GDM1 (cell line): ENCODE data around the gene LETM1.
A peak's percentile ranks its signal among the peaks of the same experiment; 100 is the strongest.

ENCODE experiments used
- DNase-seq: peaks from one replicate; lab custom pipeline; 2025; lab: John Stamatoyannopoulos, UW

LETM1 gene

GRCh38 chr4:1795299-1796195, 60.4 kb downstream of the LETM1 start:
- DNase-seq, result no peak

DNA sequence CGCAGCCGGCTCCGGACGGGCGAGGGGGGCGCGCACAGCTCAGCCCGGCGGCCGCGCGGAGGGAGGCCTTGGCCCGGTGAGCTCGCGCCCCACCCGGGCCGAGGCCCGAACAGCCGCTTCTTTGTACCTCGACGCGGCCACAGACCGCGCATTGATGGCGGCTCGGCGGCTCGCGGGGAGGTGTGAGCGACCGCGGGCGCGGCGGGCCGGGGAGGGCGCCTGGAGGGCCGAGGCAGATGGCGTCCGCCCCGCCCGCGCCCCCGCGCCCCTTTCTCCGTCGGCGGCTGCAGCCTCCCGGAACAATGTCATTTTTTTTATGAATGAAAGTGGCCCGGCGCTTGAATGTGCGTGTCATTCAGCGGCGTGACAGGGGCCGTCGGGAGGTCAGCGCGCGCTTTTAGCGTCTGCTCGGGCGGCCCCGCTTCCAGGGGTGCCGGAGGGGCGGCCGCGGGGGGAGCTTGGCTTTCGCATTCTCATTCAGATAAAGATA, 61.1 kb downstream of the LETM1 start:
- no peak for DNase-seq

DNA sequence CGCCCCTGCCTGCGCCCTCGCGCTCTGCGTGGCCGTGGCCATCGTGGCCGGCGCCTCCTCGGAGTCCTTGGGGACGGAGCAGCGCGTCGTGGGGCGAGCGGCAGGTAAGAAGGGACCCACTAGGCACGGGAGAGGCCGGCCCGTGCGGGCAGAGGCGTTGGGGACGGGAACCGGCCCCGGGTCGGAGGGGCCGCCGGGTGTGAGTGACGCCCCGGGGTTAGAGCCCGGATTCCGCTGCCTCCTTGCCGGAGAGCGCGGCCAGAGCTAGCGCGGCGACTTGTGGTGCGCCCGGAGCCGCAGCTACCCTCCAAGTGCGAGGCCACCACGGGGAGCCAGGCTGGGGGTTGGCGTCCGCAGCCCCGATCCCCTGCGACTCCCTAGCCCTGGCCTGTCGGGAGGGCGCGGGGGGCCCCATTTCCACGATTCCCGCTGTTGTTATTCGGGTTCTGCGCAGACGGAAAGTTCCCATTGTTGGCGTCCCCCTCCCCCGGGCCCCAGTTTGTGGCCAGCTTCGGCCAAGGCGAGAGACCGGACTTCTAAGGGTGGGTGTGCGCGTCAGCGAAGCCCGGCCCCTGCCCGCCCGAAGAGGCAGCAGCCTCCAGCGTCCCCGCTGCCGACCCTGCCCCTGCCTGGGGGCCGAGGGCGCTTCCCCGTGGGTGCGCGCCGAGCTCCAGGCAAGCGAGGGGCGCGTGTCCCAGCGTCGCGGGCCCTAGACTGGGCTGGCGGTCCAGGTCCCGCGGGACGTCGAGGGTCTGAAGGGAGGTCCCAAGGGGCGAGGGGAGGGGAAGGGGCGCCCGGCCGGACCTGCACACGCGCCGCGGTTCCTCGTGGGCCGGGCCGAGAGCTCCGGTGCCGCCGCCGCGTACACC, 61.8 kb downstream of the LETM1 start:
- DNase-seq, result no peak

DNA sequence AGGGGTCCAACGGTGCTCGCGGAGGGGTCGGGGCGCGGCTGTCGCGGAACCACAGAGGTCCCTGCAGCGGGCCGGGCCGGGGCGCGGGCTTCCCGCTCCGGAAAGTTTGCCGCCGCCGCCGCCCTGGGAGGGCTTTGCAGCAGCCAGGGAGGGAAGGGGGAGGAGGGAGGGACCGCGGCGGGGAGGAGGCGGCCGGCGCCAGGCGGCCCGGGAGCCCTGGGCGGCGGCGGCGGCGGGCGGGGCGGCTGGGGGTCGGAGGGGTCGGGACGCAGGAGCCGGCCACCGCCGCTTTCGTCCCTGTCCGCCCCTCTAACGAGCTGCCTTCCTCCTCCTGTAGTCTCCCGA, 62.5 kb downstream of the LETM1 start:
- no peak for DNase-seq

GRCh38 chr4:1792832-1793495, 63.0 kb downstream of the LETM1 start, which contains the start of gene FGFR3:
FGFR3 (plus strand) TSS chr4:1793293; CDS start chr4:1793935, 642 bp downstream.
- peak; percentile 24 for DNase-seq

- no peak for DNase-seq
Measured at GRCh38 chr4:1792158-1792831, 63.7 kb downstream of the LETM1 start.

DNA sequence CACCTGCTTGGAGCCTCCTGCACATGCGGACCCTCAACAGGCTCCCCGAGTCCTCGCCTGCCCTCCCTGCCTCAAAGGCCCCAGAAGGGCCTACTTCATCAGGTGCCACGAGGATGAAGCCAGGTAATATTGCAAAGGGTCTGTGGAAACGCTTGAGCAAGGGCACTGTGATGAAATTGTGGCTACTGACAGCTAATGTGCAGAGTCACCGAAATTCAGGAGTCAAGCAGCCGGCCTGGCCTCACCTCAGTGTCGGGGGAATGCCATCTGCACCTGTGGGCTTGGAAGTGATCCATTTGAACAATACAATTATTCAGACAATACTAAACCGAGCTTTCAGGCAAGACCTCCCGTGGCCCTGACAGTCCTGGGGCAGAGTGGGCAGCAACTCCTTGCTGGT, 66.0 kb downstream of the LETM1 start:
- DNase-seq, result no peak

GRCh38 chr4:1789552-1789951, 66.4 kb downstream of the LETM1 start:
- no peak for DNase-seq

- no peak for DNase-seq
Measured at GRCh38 chr4:1788254-1788973, 67.5 kb downstream of the LETM1 start.

GRCh38 chr4:1787411-1788077, 68.4 kb downstream of the LETM1 start:
- no peak for DNase-seq

DNA sequence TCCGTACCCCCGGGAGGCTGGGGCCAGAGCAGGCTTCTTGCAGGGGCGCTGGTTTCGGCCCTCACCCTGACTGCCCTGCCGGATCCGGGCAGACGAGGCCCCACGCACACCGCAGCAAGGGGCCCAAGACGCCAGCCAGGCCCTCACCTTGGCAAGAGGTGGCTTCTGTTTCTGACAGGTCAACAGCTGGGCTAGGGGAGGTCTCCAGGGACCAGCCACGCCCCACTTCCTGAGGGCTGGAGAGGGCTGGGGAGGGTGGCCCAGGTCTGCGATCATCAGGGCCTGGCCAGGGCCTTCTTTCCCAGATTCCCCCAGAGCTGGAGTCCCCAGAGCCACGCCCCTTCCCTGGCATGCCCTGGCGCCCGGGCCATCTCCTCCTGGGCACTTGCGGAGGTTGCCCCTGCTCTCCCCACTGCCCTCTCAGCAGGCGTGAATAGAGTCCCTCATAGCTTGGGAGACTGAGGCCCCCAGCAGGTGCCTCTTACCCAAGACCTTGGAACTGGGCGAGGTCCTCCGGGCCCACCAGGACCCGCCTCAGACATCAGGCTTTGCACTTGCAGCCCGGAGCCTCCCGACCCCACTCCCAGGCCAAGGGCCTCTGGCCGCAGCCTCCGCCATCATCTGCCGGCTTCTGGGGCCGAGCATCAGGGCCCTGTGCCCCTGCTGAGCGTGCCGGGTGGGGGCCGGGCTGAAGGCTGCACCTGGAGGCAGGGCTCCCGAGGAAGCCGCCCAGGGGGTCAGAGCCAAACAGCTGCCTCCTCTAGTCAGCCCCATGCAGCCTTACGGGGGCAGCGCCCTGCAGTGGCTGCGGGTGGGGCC, 69.2 kb downstream of the LETM1 start:
- no peak for DNase-seq

- DNase-seq, result no peak
Measured at GRCh38 chr4:1785592-1785991, 70.4 kb downstream of the LETM1 start.

DNA sequence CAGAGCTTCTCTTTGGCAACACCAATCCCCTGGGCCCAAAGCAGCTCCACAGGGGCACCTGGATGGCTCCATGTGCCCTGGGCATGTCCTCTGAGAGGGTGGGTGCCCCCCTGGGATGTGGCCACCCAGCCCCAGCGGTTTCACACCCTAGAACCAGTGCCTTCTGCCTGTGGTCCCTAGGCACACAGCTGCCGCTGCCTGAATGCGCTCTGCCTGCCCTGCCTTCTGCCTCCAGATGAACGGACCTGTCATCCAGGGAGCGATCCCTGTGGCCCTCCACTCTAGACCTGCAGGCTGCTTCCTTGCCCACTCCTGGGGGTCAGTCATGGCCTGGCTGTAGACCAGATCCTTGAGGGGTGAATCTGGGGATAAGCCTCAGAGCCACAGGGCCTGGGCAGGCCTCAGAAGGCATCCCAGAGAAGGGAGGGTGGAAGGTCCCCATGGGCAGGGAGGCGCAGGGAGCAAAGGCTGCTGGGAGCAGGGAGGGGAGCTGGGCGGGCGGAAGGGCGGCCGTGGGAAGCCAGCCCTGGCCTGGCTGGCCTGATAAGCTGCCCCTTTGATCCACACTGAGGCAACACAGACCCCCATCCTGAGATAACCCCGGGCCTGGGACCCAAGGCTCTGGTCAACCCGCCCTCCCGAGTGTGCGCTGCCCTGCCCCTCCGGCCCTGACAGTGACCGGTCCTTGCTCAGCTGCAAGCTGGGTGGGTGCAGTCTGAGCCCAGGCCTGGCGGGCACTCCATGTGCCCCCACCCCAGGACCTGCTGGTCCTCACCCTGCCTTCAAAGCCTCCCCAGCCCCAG, 71.0 kb downstream of the LETM1 start:
- no peak for DNase-seq

- no peak for DNase-seq
Measured at GRCh38 chr4:1784395-1784788, 71.6 kb downstream of the LETM1 start.

- DNase-seq, result no peak
Measured at GRCh38 chr4:1783970-1784369, 72.0 kb downstream of the LETM1 start.

GRCh38 chr4:1783015-1783414, 72.9 kb downstream of the LETM1 start:
- no peak for DNase-seq

DNA sequence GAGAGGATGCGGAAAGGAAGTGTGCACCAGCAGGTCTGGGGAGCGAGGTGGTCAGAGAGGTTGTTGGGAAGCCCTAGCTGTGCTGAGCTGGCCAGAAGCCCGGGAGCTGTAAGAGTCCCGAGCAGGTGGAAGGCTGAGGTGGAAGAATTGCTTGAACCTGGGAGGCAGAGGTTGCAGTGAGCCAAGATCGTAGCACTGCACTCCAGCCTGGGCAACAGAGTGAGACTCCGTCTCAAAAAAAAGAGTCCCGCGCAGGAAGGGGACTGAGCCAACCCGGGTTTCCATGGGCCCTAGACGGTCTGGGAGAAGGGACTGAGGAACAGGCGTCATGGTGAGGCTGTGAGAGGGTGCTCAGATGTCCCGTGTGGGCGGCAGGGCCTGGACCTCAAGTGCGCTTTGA, 75.5 kb downstream of the LETM1 start:
- DNase-seq, result no peak

- DNase-seq, result no peak
Measured at GRCh38 chr4:1779588-1780382, 76.2 kb downstream of the LETM1 start.
